ENCODE results near the gene CLIC1. TPM values are rescaled to one million over a fixed set of nuclear protein-coding genes. Genes with fewer than 3 reads are reported as not detected.

The CLIC1 gene
- total and polyA plus RNA-seq, 5 donors from 2014 or later: 192 to 771 (median 521) TPM

DNA sequence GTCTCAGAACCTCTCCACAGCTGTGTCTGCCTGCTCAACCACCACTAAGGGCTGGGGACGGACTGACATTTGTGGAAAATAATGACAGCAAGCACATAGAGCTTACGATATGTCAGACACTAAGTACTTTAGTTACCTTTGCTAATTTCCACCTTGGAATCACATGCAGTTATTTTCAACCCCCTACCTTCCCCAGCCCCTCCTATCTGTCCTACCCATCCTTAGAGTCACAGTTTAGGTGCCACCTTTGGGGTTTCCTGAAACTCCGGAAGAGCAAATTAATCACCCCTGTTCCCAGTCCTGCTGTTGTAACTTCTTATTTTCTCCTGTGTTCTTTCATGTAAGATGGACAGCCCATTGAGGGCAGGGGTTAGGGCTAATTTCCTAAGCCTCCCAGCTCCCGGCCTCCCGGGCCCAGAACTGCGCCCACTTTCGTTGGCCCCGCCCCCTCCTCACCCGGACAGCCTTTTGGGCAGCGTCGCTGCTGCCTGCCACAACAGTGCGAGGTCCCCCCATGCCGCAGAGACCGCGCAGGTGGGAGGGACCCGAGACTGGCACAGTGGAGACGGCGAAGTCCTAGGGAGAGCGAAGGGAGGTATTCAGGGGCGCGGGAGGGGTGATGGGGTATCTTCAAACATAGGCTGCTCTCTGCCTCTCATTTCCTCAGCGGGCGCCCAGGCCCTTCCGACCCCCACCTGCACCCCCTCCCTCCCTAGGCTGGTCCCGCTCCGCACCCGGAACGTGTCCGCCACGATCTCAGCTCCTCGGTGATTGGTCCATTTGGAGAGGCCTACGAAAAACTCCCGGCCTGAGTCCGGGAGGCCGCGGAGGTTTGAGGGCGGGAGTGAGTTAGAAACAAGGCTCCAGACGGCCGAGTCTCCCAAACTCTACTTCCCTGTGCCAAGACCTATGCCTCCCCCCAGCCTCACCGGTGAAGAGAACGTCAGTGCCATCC is 8.3 kb downstream of the CLIC1 start:
- H3K36me3 ChIP-seq (ENCODE audit: control insufficient read depth, insufficient read depth, low read length): peaks cover 23% of the 10 kb centered on the region
- no peaks in the 10 kb centered on the region for H3K9me3 ChIP-seq (ENCODE audit: control insufficient read depth in 2 of 2, low read length in 2 of 2)
- ATAC-seq (ENCODE audit: low read depth in 2 of 2) (no peak), DNase-seq (peak in 1 of 3 donors; percentile 59)
- peaks cover 19% of the 10 kb centered on the region for H3K4me1 ChIP-seq (ENCODE audit: control insufficient read depth, insufficient read depth, low read length, poor library complexity, severe bottlenecking)
- Mint-ChIP-seq H3K27me3 (no peaks in the 10 kb centered on the region), H3K9me3 (peaks cover 0 to 1% (median 0%) of the 10 kb centered on the region in 7 donors), H3K36me3 (peaks cover 12% of the 10 kb centered on the region), H3K4me3 (peak overlapping the region; percentile 54 to 95 (median 80)), H3K4me1 (peaks cover 0 to 45% (median 17%) of the 10 kb centered on the region in 4 donors), H3K27ac (peak overlapping the region; percentile 58 to 79 (median 59))
- H3K27me3 ChIP-seq (ENCODE audit: control insufficient read depth, insufficient read depth, low read length): no peaks in the 10 kb centered on the region
- no peak overlapping the region for H3K4me3 ChIP-seq (ENCODE audit: low read depth, low read length)
- H3K27ac ChIP-seq (ENCODE audit: insufficient read depth, low read length, poor library complexity, severe bottlenecking): no peak overlapping the region

DNA sequence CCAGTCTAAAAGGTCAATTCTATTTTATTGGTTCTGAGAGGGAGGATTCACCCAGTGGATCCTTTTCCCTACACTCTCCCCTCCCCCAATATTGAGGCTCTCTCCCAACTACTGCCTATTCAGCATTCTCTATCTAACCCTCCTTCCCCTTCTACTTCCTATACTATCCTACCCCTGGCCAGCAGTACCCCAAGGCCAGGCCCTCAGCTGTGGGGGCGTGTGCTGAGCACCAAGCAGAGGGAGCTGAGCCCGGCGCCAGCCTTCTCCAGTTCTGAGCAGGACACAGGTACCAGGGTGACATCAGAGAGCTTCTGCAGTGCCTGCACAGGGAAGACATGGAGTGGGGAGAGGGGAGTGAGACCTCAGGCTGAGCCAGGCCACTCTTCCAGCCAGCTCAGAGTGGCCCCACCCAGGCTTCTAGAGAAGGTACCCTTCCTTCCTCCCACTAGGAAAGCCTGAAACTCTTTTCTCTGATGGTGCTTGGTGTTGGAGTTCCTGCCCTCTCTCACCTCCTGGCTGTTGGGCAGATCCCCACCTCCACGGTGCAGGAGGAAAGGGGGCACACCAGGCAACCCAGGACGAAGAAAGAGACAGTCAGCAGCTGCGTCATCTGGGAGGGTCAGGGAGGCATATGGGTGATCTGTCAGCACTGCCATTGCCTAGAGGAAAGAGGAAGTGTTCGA is 9.2 kb downstream of the CLIC1 start:
- H3K4me3 Mint-ChIP-seq: peak overlapping the region in 3 of 4 donors; percentile 66 to 90 (median 72)
- no peak for DNase-seq
- Histone ChIP-seq H3K27ac (ENCODE audit: insufficient read depth, low read length, poor library complexity, severe bottlenecking) (no peak overlapping the region), H3K4me3 (ENCODE audit: low read depth, low read length) (no peak overlapping the region), H3K9me3 (ENCODE audit: control insufficient read depth in 2 of 2, low read length in 2 of 2) (no peaks in the 10 kb centered on the region), H3K4me1 (ENCODE audit: control insufficient read depth, insufficient read depth, low read length, poor library complexity, severe bottlenecking) (peaks cover 19% of the 10 kb centered on the region), H3K27me3 (ENCODE audit: control insufficient read depth, insufficient read depth, low read length) (no peaks in the 10 kb centered on the region), H3K36me3 (ENCODE audit: control insufficient read depth, insufficient read depth, low read length) (peaks cover 16% of the 10 kb centered on the region)
- H3K4me1 Mint-ChIP-seq: peaks cover 0 to 43% (median 16%) of the 10 kb centered on the region in 4 donors
- peak; percentile 26 to 45 for ATAC-seq (ENCODE audit: low read depth in 2 of 2)
- peaks cover 0 to 1% (median 0%) of the 10 kb centered on the region in 7 donors for H3K9me3 Mint-ChIP-seq
- no peaks in the 10 kb centered on the region for H3K27me3 Mint-ChIP-seq
- peaks cover 10% of the 10 kb centered on the region for H3K36me3 Mint-ChIP-seq
- H3K27ac Mint-ChIP-seq: peak overlapping the region in 2 of 3 donors; percentile 16 to 58

DNA sequence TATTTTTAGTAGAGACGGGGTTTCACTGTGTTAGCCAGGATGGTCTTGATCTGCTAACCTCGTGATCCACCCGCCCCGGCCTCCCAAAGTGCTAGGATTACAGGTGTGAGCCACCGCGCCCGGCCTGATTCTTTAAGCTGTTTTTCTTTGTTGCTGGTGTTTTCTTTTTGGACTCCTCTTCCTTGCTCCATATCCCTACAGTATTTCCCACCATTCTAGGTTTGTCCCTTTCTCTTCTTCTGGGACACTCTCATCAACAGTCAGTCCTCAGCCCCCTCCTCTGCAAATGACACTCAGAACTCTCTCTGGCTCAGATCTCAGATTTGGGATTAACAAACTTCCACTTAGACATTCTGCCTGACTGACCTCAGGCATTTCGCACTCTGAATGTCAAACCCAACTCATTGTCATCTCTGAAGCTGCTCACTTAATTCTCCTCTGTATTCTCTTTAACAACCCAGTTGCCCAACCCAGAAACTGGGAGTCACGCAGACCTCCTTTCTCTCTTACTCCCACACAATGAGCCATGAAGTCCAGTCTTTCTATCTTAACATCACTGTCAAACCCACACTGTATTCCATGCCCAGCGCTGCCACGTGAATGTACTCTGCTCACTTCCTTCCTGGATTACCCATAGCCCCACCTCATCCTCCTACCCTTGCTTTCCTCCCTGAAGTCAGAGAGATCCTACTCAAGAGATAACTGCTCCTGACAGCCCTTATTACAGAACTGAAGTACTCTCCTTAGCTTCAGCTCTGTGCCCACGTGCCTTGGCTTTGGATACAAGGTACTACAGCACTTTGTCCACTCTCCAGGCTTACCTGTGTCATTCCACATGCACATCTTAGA is 10.6 kb downstream of the CLIC1 start:
- Mint-ChIP-seq H3K27me3 (no peaks in the 10 kb centered on the region), H3K36me3 (peaks cover 4% of the 10 kb centered on the region), H3K27ac (peak overlapping the region; percentile 2 to 77 (median 49)), H3K4me1 (peaks cover 0 to 32% (median 13%) of the 10 kb centered on the region in 4 donors), H3K9me3 (peaks cover 0 to 1% (median 0%) of the 10 kb centered on the region in 7 donors), H3K4me3 (peak overlapping the region in 1 of 4 donors; percentile 69)
- peaks cover 19% of the 10 kb centered on the region for H3K4me1 ChIP-seq (ENCODE audit: control insufficient read depth, insufficient read depth, low read length, poor library complexity, severe bottlenecking)
- no peaks in the 10 kb centered on the region for H3K27me3 ChIP-seq (ENCODE audit: control insufficient read depth, insufficient read depth, low read length)
- no peak overlapping the region for H3K27ac ChIP-seq (ENCODE audit: insufficient read depth, low read length, poor library complexity, severe bottlenecking)
- no peak for DNase-seq
- peaks cover 2% of the 10 kb centered on the region for H3K36me3 ChIP-seq (ENCODE audit: control insufficient read depth, insufficient read depth, low read length)
- no peak for ATAC-seq (ENCODE audit: low read depth in 2 of 2)
- H3K9me3 ChIP-seq (ENCODE audit: control insufficient read depth in 2 of 2, low read length in 2 of 2): no peaks in the 10 kb centered on the region
- no peak overlapping the region for H3K4me3 ChIP-seq (ENCODE audit: low read depth, low read length)

DNA sequence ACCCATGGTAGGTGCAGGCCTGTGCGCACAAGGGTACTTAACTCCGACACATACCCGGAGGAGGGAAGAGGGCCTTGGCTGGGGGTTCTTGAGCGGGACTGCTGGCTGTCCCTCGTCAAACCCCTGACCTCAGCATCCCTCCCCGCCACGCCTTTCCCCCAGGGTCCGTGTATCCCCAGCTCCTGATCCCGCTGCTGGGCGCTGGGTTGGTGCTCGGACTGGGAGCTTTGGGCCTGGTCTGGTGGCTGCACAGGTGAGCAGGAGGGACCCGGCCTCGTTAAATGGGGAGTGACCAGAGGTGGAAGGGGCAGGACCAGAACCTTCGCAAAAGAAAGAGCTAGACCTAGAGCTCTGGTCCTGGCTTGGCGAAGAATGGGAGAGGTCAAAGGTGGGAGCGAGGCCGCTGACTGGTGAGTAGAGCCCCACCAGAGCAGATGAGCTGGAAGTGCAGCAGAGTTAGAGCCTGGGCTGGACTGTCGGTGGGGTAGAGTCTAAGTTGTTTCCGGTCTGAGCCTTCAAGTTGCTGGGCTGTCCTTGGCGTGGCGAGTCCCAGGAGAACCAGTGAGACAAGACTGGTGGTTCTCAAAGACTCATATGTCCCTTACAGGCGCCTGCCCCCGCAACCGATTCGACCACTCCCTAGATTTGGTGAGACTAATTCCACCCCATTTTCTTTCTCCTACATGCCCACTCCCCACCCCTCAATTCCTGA is 12.2 kb downstream of the CLIC1 start:
- no peaks in the 10 kb centered on the region for H3K27me3 Mint-ChIP-seq
- H3K36me3 ChIP-seq (ENCODE audit: control insufficient read depth, insufficient read depth, low read length): no peaks in the 10 kb centered on the region
- no peaks in the 10 kb centered on the region for H3K27me3 ChIP-seq (ENCODE audit: control insufficient read depth, insufficient read depth, low read length)
- no peak overlapping the region for H3K4me3 ChIP-seq (ENCODE audit: low read depth, low read length)
- H3K9me3 Mint-ChIP-seq: peaks cover 0 to 1% (median 0%) of the 10 kb centered on the region in 7 donors
- ATAC-seq (ENCODE audit: low read depth in 2 of 2) (no peak), DNase-seq (no peak)
- peaks cover 10% of the 10 kb centered on the region for H3K4me1 ChIP-seq (ENCODE audit: control insufficient read depth, insufficient read depth, low read length, poor library complexity, severe bottlenecking)
- H3K27ac ChIP-seq (ENCODE audit: insufficient read depth, low read length, poor library complexity, severe bottlenecking): no peak overlapping the region
- peak overlapping the region in 1 of 3 donors; percentile 36 for H3K27ac Mint-ChIP-seq
- H3K36me3 Mint-ChIP-seq: peaks cover 4% of the 10 kb centered on the region
- peaks cover 0 to 20% (median 4%) of the 10 kb centered on the region in 4 donors for H3K4me1 Mint-ChIP-seq
- no peak overlapping the region for H3K4me3 Mint-ChIP-seq
- H3K9me3 ChIP-seq (ENCODE audit: control insufficient read depth in 2 of 2, low read length in 2 of 2): no peaks in the 10 kb centered on the region

DNA sequence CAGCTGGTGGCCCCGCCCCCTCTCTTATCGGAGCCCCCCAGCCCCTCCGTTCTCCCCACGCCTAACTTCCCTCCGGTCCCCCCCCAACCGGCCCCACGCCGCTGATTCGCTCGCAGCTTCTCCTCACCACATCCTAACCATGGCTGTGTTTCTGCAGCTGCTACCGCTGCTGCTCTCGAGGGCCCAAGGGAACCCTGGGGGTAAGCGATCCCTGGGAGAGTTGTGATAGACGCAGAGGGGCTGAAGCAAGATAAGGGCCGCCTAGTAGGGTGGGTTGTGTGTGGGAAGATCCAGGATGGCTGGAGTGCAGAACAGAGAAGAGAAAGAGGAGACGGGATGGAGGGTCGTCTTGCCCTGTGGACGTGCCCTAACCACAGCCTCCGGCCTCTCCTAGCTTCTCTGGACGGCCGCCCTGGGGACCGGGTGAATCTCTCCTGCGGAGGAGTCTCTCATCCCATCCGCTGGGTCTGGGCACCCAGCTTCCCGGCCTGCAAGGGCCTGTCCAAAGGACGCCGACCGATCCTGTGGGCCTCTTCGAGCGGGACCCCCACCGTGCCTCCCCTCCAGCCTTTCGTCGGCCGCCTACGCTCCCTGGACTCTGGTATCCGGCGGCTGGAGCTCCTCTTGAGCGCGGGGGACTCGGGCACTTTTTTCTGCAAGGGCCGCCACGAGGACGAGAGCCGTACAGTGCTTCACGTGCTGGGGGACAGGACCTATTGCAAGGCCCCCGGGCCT is 12.9 kb downstream of the CLIC1 start, which contains the start of gene MPIG6B:
Gene MPIG6B, plus strand, starts transcription at position 129 of the 735 bp plus-strand sequence. Its CDS starts 11 bp downstream, at position 140.
- H3K4me3 ChIP-seq (ENCODE audit: low read depth, low read length): no peak within 1 kb of the TSS
- peaks cover 0 to 1% (median 0%) of the 10 kb centered on the region in 7 donors for H3K9me3 Mint-ChIP-seq
- ATAC-seq (ENCODE audit: low read depth in 2 of 2): no peak
- no peak for DNase-seq
- H3K36me3 Mint-ChIP-seq: peaks cover 4% of the 10 kb centered on the region
- no peaks in the 10 kb centered on the region for H3K27me3 ChIP-seq (ENCODE audit: control insufficient read depth, insufficient read depth, low read length)
- peak within 1 kb of the TSS in 1 of 3 donors; percentile 36 for H3K27ac Mint-ChIP-seq
- H3K4me1 ChIP-seq (ENCODE audit: control insufficient read depth, insufficient read depth, low read length, poor library complexity, severe bottlenecking): peaks cover 4% of the 10 kb centered on the region
- no peak within 1 kb of the TSS for H3K4me3 Mint-ChIP-seq
- no peak within 1 kb of the TSS for H3K27ac ChIP-seq (ENCODE audit: insufficient read depth, low read length, poor library complexity, severe bottlenecking)
- no peaks in the 10 kb centered on the region for H3K36me3 ChIP-seq (ENCODE audit: control insufficient read depth, insufficient read depth, low read length)
- peaks cover 0 to 15% (median 3%) of the 10 kb centered on the region in 4 donors for H3K4me1 Mint-ChIP-seq
- no peaks in the 10 kb centered on the region for H3K27me3 Mint-ChIP-seq
- no peaks in the 10 kb centered on the region for H3K9me3 ChIP-seq (ENCODE audit: control insufficient read depth in 2 of 2, low read length in 2 of 2)

DNA sequence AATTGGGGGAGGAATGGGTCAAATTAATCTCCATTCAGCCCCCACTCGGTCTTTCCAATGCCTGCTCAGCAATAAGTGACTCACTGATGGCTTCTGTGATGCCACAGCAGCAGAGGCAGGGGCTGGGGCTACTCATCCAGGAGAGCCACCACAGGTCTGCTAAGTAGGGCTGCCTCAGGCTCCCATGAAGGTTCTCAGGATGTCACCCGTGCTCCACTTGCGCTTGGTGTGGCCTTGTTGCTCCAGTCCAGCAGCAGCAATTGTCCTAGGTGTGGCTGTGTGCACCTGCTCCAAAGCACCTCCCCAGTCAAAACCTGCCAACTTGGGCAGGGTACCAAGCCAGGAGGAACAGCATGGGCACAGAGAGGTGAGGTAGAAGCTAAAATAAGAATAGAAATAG is 14.2 kb downstream of the CLIC1 start:
- H3K4me3 ChIP-seq (ENCODE audit: low read depth, low read length): no peak overlapping the region
- H3K9me3 ChIP-seq (ENCODE audit: control insufficient read depth in 2 of 2, low read length in 2 of 2): no peaks in the 10 kb centered on the region
- Mint-ChIP-seq H3K27ac (no peak overlapping the region), H3K9me3 (peaks cover 0 to 1% (median 0%) of the 10 kb centered on the region in 7 donors), H3K4me1 (peaks cover 0 to 6% (median 2%) of the 10 kb centered on the region in 4 donors), H3K36me3 (peaks cover 4% of the 10 kb centered on the region), H3K4me3 (no peak overlapping the region), H3K27me3 (no peaks in the 10 kb centered on the region)
- DNase-seq (no peak), ATAC-seq (ENCODE audit: low read depth in 2 of 2) (no peak)
- no peaks in the 10 kb centered on the region for H3K4me1 ChIP-seq (ENCODE audit: control insufficient read depth, insufficient read depth, low read length, poor library complexity, severe bottlenecking)
- H3K27me3 ChIP-seq (ENCODE audit: control insufficient read depth, insufficient read depth, low read length): no peaks in the 10 kb centered on the region
- no peak overlapping the region for H3K27ac ChIP-seq (ENCODE audit: insufficient read depth, low read length, poor library complexity, severe bottlenecking)
- H3K36me3 ChIP-seq (ENCODE audit: control insufficient read depth, insufficient read depth, low read length): no peaks in the 10 kb centered on the region
